GM23248 (cell line): ENCODE measurements around the gene RUNX1. TPM values are rescaled to one million over a fixed set of nuclear protein-coding genes. Genes with fewer than 3 reads are reported as not detected.
A peak's percentile ranks its signal among the peaks of the same experiment; 100 is the strongest.

Source experiments
- DNase-seq: peaks from one replicate; pipeline ENCODE4 v3.0.0-alpha.2; 2015
- H2AFZ ChIP-seq: fragments of 200-600 bp; sonication (generic); 2 replicates; pipeline ENCODE4 v1.6.1; 2016; ENCODE audit warnings: antibody characterized with exemption
- H3F3A ChIP-seq: fragments of 200-600 bp; sonication (generic); 2 replicates; pipeline ENCODE4 v1.6.1; 2016; ENCODE audit warnings: mild to moderate bottlenecking, antibody characterized with exemption, mixed run types; ENCODE audit not compliant: insufficient read depth
- H3K27ac ChIP-seq: fragments of 200-600 bp; sonication (generic); 2 replicates; pipeline ENCODE4 v1.5.1; 2016; ENCODE audit warnings: mild to moderate bottlenecking
- H3K27me3 ChIP-seq: fragments of 200-600 bp; sonication (generic); replicated peaks from 2 replicates; pipeline ENCODE4 v1.6.1; 2016; ENCODE audit warnings: mild to moderate bottlenecking; ENCODE audit not compliant: insufficient read depth
- H3K36me3 ChIP-seq: fragments of 200-600 bp; sonication (generic); 2 replicates; pipeline ENCODE4 v1.6.1; 2016; ENCODE audit warnings: low read depth, mild to moderate bottlenecking
- H3K4me1 ChIP-seq: fragments of 200-600 bp; sonication (generic); 2 replicates; pipeline ENCODE4 v1.6.1; 2016; ENCODE audit warnings: mild to moderate bottlenecking; ENCODE audit not compliant: insufficient read depth
- H3K4me2 ChIP-seq: fragments of 200-600 bp; sonication (generic); one replicate; pipeline ENCODE4 v1.6.1; 2016; ENCODE audit warnings: mild to moderate bottlenecking; ENCODE audit not compliant: unreplicated experiment
- H3K4me3 ChIP-seq: fragments of 200-600 bp; sonication (generic); 2 replicates; pipeline ENCODE4 v1.5.1; 2016; ENCODE audit warnings: mild to moderate bottlenecking
- H3K79me2 ChIP-seq: fragments of 200-600 bp; sonication (generic); 2 replicates; pipeline ENCODE4 v1.6.1; 2016; ENCODE audit warnings: mild to moderate bottlenecking; ENCODE audit not compliant: insufficient read depth
- H3K9ac ChIP-seq: fragments of 200-600 bp; sonication (generic); 2 replicates; pipeline ENCODE4 v1.6.1; 2016; ENCODE audit warnings: mild to moderate bottlenecking
- H3K9me2 ChIP-seq: fragments of 200-600 bp; sonication (generic); 2 replicates; pipeline ENCODE4 v1.6.1; 2016; ENCODE audit warnings: mixed run types, mild to moderate bottlenecking, moderate library complexity; ENCODE audit not compliant: insufficient read depth
- H3K9me3 ChIP-seq: fragments of 200-600 bp; sonication (generic); one replicate; pipeline ENCODE4 v1.6.1; 2017; ENCODE audit warnings: low read depth
- H4K20me1 ChIP-seq: fragments of 200-600 bp; sonication (generic); 2 replicates; pipeline ENCODE4 v1.6.0; 2016; ENCODE audit not compliant: insufficient read depth
- EZH2 ChIP-seq: fragments of 200-600 bp; sonication (generic); IDR thresholded peaks from 2 replicates; pipeline ENCODE4 v1.6.1; 2018; ENCODE audit warnings: antibody characterized with exemption, mild to moderate bottlenecking; ENCODE audit not compliant: insufficient read depth, poor library complexity, severe bottlenecking
- EZH2phosphoT487 ChIP-seq: fragments of 200-600 bp; sonication (generic); IDR thresholded peaks from 2 replicates; pipeline ENCODE4 v1.6.1; 2018; ENCODE audit warnings: antibody characterized with exemption, moderate library complexity, mild to moderate bottlenecking, low read depth; ENCODE audit not compliant: insufficient read depth
- WGBS, 2 experiments: methylation state at CpG; one replicate each; pipeline ENCODE4 v1.1.6; 2015 to 2017; ENCODE audit warnings: low lambda C conversion rate in 2 of 2, low coverage in 1 of 2; ENCODE audit errors: missing lambda C conversion rate in 2 of 2; 5-methylcytosine and 5-hydroxymethylcytosine counted together
- in situ Hi-C: fragments of 300-500 bp; cut with MboI; formaldehyde crosslinking; loops from 2 replicates; pipeline ENCODE4 v1.15.0; 2020
- polyA plus RNA-seq: library from polyadenylated mRNA; unstranded; fragments of >200 nt; fragmentation: Nextera tagmentation; extraction: Ambion mirVana; gene quantifications from 2 replicates; pipeline ENCODE4 v1.2.1, GENCODE V29; 2016
- total RNA-seq: library from RNA; depleted of rRNA; stranded (reverse); fragments of >200 nt; shearing (Covaris generic); gene quantifications from 2 replicates; pipeline ENCODE4 v1.2.3, GENCODE V29; 2014

Gene RUNX1
- total and polyA plus RNA-seq, 2 experiments from 2014 or later, result 21.3 to 32.6 TPM

DNA sequence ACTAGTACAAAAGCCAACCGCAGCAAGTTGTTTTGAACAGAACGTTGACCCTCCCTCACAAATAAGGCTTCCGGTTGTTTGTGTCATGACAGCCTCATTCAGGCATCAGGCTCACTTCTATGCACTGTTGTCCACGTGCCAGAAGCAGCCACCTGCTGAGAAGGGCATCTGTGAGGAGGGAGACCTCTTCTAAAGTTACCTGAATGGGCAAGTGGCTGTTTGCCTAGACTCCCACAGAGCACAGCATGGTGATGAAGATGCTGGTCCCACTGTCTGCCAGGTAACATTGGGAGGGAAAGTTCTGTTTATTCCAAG is 204.2 kb downstream of the RUNX1 start:
- Histone ChIP-seq H3K27me3 (no peaks in the 10 kb centered on the region), H3K9ac (no peak overlapping the region), H3K27ac (peak overlapping the region; percentile 67), H3K4me3 (no peak overlapping the region), H3K9me3 (no peaks in the 10 kb centered on the region), H3F3A (peaks cover 87% of the 10 kb centered on the region), H3K4me1 (peaks cover 45% of the 10 kb centered on the region), H2AFZ (no peak overlapping the region), H3K79me2 (peaks cover 96% of the 10 kb centered on the region), H4K20me1 (peaks cover 15% of the 10 kb centered on the region; the same call in 1 of the 2 replicates), H3K36me3 (peaks cover 47% of the 10 kb centered on the region), H3K9me2 (no peaks in the 10 kb centered on the region), H3K4me2 (no peak overlapping the region)
- in situ Hi-C loops, result no loop called here
- 44 to 46% methylated on average over 4 of the region's 4 CpGs for WGBS, 2 experiments
- DNase-seq, result no peak
- no peak for TF ChIP-seq EZH2phosphoT487

DNA sequence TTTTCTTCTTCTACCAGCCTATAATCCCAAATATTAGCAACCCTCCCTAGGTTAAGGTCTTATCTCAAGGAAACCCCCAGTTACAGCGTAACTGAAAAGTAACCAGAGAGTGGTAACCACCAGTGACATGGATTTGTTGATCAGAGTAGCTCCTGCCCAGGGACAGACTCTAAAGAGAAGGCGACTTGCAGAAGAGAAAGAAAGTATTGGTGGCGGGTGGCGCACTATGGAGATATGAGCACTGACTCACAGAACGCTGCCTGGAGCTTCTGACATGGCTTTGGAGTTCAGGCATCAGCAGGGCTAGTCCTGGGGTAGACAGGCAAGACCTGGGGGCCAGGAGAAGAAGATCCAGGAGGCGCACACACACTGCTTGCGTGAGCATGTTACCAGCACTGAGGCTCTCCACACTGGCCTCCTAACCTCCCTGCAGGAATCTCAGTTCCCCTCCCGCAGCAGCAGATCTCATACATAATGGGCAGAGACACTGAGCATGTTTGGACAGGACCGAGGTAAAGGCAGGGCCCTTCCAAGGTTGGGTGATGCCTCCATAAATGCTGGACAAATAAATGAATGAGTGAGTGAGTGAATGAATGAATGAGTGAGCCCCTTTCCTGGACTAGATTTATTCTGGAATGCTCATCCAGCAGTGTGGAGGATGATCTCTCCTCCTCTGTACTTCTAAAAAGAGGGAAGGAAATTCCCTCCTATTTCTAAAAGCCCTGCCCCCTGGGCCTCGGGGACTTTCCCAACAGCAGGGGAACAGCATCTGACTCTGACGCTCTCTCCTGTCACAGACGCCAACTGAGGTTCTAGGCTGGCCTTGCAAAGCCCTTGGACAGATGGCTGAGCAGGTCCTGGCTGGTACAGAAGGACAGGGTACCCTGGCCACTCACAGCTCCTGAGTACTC is 204.8 kb downstream of the RUNX1 start:
- Histone ChIP-seq H3K9me3 (no peaks in the 10 kb centered on the region), H3K36me3 (peaks cover 46% of the 10 kb centered on the region), H3K4me3 (no peak overlapping the region), H3K4me2 (no peak overlapping the region), H3F3A (peaks cover 92% of the 10 kb centered on the region), H3K9ac (no peak overlapping the region), H2AFZ (no peak overlapping the region), H3K27ac (peak overlapping the region; percentile 67), H3K79me2 (peaks cover 96% of the 10 kb centered on the region), H3K4me1 (peaks cover 51% of the 10 kb centered on the region), H3K27me3 (no peaks in the 10 kb centered on the region), H3K9me2 (no peaks in the 10 kb centered on the region), H4K20me1 (peaks cover 15% of the 10 kb centered on the region; the same call in 1 of the 2 replicates)
- TF ChIP-seq EZH2phosphoT487 (no peak), EZH2 (no peak)
- DNase-seq, result peak; percentile 58
- in situ Hi-C loops, result no loop called here
- 78 to 79% methylated on average over 12 of the region's 12 CpGs for WGBS, 2 experiments

DNA sequence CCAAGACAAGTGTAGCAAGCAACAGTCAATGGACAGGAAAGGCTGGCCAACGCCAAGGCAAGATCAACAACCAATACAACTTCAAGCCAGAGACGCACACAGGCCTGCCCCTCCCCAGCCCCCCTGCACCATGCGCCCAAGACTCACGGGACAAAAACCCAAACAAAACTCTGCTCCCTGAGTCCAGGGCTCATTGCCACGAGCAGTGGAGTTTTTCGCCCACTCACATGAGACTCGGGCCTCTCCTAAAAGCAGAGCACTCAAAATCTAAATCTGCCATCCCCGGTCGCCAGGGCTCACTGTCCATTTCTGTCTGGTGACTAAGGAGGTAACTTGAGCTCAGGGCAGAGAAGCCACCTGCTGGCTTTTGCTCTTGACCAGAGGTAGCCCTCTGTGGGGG is 205.5 kb downstream of the RUNX1 start:
- Histone ChIP-seq H3K27ac (peak overlapping the region; percentile 67), H3F3A (peaks cover 94% of the 10 kb centered on the region), H4K20me1 (peaks cover 15% of the 10 kb centered on the region; the same call in 1 of the 2 replicates), H3K9ac (no peak overlapping the region), H2AFZ (no peak overlapping the region), H3K4me1 (peaks cover 57% of the 10 kb centered on the region), H3K36me3 (peaks cover 42% of the 10 kb centered on the region), H3K4me2 (no peak overlapping the region), H3K9me3 (no peaks in the 10 kb centered on the region), H3K27me3 (no peaks in the 10 kb centered on the region), H3K9me2 (no peaks in the 10 kb centered on the region), H3K4me3 (no peak overlapping the region), H3K79me2 (peaks cover 99% of the 10 kb centered on the region)
- no peak for TF ChIP-seq EZH2phosphoT487
- TF ChIP-seq EZH2, result no peak
- in situ Hi-C loops, result no loop called here
- DNase-seq, result no peak
- 59 to 69% methylated on average over 9 of the region's 9 CpGs for WGBS, 2 experiments

DNA sequence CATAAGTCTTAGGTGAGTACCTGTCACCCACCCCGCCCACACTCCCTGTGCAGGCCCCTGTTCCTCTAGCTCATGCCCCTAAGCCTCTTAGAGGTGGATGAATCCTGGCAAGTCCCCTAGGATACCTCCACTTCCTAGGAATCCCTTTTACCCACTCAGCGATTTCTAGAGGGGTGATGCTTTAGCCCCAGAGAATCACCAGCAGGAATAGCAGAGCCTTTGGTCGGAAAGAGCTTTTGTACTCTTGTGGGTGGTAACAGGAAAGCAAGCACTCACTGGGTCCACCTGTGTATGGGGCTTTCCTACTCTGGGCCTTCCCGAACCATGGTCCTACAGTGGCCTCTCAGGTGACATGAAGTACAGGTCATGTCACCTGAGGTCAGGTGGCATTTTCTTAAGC is 207.9 kb downstream of the RUNX1 start:
- no peaks in the 10 kb centered on the region for H3K9me2 ChIP-seq
- H3K4me1 ChIP-seq, result peaks cover 70% of the 10 kb centered on the region
- H3K27ac ChIP-seq, result peak overlapping the region; percentile 60; the same call in 1 of the 2 replicates
- H3K9me3 ChIP-seq, result no peaks in the 10 kb centered on the region
- H3K27me3 ChIP-seq, result no peaks in the 10 kb centered on the region
- no peak overlapping the region for H3K9ac ChIP-seq
- peaks cover 42% of the 10 kb centered on the region for H3K36me3 ChIP-seq
- H3F3A ChIP-seq, result peaks cover 93% of the 10 kb centered on the region
- no peak overlapping the region for H2AFZ ChIP-seq
- H3K4me3 ChIP-seq, result no peak overlapping the region
- TF ChIP-seq EZH2, result no peak
- TF ChIP-seq EZH2phosphoT487, result no peak
- WGBS, 2 experiments, result 98 to 99% methylated on average over 4 of the region's 4 CpGs
- H3K79me2 ChIP-seq, result peaks cover 93% of the 10 kb centered on the region
- peaks cover 10% of the 10 kb centered on the region; the same call in 1 of the 2 replicates for H4K20me1 ChIP-seq
- in situ Hi-C loops, result no loop called here
- H3K4me2 ChIP-seq, result no peak overlapping the region
- DNase-seq, result no peak
